Islet precursor cell (in vitro differentiated cells): ENCODE results near the gene ABHD1.
"Not testable (repeated sequence)": the region's sequence is repeated elsewhere in the genome, so short reads cannot be mapped to it uniquely, and the experiment has no call there.

Experiments
- DNase-seq: peaks from one replicate; pipeline ENCODE4 v3.0.0-alpha.2; 2018

ABHD1 gene

GRCh38 chr2:27087823-27088410 lies 35.7 kb upstream of the ABHD1 start:
- no peak for DNase-seq

- DNase-seq = no peak
Measured at GRCh38 chr2:27088634-27089033, 35.0 kb upstream of the ABHD1 start.

DNA sequence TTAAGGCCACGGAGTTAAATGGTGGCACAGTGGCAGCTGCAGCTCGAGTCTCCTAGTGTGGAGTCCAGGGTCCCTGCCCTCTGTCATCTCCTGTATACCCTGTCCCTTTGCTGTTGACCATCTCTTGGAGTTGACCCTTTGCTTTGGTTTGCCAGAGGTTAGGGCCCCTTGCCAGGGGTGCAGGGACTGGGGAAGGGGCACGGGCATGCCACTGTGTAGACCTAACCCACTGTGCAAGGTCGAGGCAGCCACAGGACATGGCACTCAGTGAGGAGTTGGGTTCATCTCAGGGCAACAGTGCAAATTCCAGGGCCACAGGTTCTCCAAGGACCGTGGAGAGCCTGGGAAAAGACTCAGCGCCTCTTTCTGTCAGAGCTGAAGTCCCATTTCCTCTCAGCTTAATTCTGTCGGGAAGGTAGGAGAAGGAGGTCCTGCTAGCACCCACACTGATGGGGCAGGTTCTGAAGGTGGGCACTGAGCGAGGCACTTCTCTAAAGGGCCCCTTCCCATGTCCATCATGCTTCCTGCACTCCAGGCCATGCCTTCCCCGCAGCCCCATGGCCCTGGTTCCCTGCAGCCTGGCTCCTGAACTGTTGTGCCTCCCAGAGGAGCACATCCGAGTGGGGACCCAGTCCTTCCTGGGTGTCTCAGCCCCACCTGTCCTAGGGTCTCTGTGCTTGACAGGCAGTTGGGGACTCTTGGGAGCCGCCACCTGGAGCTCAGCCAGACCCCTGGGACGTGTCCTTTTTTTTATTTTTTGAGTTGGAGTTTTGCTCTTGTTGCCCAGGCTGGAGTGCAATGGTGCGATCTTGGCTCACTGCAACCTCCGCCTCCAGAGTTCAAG lies 34.3 kb upstream of the ABHD1 start:
- DNase-seq = no peak

- no peak for DNase-seq
Measured at GRCh38 chr2:27091746-27092695, 31.6 kb upstream of the ABHD1 start.

GRCh38 chr2:27092696-27093429 lies 30.8 kb upstream of the ABHD1 start:
- DNase-seq = no peak

- no peak for DNase-seq
Measured at GRCh38 chr2:27093430-27094352, 29.9 kb upstream of the ABHD1 start.

GRCh38 chr2:27094353-27094984 lies 29.1 kb upstream of the ABHD1 start:
- DNase-seq = peak; percentile 39

DNA sequence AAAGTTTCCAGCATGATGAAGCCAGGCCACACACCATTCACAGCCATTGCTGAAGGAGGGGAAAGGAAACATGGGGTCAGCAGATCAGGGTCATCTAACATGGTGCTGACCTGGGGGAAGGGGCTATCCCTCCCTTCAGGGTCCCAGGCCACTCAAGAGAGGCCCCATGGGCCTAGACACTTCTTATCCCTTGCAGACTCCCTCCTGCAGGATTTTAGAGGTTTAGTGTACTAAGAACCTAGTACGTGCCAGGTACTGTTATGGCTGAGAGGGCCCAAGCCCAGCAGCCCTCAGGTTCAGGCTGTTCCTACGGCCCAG lies 28.2 kb upstream of the ABHD1 start:
- DNase-seq = no peak

DNA sequence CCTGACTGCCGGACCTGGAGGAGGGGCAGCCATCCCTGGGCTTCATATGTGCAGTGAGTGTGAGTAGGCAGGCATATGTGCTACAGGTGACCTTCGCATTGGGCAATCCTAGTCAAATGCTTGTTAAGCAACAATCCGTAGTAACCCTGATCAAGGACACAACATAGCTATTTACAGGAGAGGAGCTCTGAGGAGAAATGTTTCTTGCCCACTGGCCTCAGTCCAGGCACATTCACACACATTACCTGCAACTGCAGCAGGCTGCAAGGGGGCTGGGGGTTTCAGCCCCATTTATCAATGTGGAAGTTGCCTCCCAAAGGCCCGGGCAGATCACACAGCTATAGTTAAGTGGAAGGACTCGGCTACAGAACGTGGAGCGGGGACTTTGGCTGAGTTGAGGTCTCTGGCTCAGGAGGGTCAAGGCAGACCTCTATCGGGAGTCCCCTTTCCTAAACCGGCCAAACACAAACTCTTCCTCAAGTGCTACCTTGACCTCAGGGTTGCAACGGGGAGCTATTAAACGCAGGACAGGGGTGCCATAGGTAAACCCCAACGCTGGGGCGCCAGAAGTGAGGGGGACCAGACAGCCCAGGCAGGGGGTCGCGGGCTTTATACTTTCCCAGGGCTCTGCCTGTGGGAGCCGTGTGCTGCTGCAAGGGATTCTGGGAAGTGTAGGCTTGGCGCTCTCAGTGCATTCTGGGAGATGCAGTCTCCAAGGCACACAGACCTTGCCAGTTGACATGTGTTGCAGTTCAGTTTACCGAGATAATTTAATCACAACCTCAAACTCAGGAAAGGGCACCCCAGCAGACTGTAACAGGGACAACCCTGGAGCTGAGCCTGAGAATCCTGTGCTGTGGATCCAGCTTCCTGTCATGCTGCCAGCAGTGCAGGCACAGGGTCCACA lies 27.6 kb upstream of the ABHD1 start:
- no peak for DNase-seq

GRCh38 chr2:27096748-27097297 lies 26.8 kb upstream of the ABHD1 start:
- no peak for DNase-seq

DNA sequence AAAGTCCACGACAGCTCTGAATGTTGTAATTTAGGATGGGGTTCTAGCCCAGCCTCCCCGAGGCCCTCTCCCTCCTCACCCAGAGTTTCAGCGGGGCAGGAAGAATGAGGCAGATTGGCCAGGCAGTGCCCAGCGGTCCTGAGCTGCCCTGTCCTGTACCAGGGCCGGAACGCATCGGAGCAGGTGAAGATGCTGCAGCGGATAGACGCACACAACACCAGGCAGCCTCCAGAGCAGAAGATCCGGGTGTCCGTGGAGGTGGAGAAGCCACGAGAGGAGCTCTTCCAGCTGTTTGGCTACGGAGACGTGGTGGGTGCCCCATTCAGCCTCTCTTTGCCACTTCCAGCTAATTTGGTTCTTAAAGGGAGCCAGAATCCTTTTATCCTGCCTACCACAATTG lies 26.3 kb upstream of the ABHD1 start:
- DNase-seq = no peak

- DNase-seq = no peak
Measured at GRCh38 chr2:27099334-27099955, 24.2 kb upstream of the ABHD1 start.

DNA sequence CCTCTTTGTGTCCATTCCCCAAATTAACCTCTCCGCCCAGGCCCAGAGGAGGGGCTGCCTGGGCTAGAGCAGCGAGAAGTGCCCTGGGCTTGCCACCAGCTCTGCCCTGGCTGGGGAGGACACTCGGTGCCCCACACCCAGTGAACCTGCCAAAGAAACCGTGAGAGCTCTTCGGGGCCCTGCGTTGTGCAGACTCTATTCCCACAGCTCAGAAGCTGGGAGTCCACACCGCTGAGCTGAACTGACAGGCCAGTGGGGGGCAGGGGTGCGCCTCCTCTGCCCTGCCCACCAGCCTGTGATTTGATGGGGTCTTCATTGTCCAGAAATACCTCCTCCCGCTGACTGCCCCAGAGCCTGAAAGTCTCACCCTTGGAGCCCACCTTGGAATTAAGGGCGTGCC lies 23.6 kb upstream of the ABHD1 start:
- no peak for DNase-seq

DNA sequence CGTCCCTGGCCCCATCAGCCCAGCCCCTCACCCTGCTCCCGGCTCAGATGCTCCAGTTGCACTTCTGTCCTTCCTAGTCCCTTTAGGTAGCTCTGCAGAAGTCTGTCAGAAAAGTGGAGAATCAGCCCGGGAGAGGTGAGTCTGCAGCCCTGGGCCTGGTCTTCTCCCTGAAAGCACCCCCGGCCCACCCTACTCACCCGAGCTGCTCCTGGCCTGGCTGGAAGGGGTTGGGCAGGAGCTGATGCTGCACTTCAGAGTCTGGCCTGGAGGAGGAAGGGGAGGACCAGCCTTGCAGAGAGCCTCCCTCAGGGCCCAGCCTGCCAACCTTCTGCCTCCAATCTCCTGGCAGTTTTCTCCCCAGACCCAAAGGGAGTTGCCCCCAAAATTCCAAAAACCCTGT lies 21.3 kb upstream of the ABHD1 start:
- no peak for DNase-seq

DNA sequence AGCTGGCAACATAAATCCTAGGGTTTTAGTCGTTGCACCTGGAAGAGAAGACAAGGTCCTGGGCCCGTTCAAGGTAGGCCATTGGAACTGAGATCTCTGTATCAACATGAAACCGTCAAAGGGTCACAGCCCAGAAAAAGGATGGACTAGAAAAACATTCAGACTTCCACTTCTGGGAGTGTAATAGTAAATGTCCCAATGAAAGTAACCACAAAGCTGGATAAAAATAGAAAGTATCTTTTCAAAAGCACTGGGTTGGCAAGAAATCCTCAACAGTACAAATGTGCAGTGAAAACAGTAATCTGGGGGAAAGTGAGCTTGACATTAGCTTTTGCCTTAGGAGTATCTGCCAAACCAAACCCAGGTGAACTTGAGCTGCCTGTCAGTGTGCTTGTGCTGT lies 17.6 kb upstream of the ABHD1 start:
- no peak for DNase-seq

- DNase-seq = no peak
Measured at GRCh38 chr2:27108221-27108620, 15.4 kb upstream of the ABHD1 start.

DNA sequence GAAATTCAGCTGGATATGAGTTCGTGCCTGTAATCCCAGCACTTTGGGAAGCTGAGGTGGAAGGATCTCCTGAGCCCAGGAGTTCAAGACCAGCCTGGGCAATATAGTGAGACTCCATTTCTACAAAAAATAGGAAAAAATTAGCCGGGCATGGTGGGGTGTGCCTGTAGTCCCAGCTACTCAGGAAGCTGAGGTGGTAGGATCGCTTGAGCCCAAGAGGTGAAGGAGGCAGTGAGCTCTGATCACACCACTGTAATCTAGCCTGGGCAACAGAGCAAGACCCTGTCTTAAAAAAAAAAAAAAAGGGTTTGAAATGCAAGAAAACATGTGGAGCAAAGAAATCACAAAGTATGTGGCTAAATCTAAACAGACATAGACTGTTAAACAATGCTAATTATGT lies 14.5 kb upstream of the ABHD1 start:
- no peak for DNase-seq

DNA sequence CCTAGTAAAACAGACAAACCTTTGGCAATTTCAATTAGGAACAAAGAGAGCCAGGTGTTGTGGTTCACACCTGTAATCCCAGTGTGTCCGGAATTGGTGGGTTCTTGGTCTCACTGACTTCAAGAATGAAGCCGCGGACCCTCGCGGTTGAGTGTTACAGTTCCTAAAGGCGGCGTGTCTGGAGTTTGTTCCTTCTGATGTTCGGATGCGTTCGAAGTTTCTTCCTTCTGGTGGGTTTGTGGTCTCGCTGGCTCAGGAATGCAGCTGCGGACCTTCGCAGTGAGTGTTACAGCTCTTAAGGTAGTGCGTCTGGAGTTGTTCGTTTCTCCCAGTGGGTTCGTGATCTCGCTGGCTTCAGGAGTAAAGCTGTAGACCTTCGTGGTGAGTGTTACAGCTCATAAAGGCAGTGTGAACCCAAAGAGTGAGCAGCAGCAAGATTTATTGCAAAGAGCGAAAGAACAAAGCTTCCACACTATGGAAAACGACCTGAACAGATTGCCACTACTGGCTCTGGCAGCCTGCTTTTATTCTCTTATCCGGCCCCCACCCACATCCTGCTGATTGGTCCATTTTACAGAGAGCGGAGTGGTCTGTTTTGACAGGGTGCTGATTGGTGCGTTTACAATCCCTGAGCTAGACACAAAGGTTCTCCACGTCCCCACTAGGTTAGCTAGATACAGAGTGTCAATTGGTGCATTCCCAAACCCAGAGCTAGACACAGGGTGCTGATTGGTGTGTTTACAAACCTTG lies 12.8 kb upstream of the ABHD1 start:
- not testable (repeated sequence) for DNase-seq
